ENCODE data around the gene WDR27. TPM values are rescaled to one million over a fixed set of nuclear protein-coding genes. Genes with fewer than 3 reads are reported as not detected.

The WDR27 gene
- total and polyA plus RNA-seq, 9 donors = 16.6 to 53.4 (median 38.7) TPM

DNA sequence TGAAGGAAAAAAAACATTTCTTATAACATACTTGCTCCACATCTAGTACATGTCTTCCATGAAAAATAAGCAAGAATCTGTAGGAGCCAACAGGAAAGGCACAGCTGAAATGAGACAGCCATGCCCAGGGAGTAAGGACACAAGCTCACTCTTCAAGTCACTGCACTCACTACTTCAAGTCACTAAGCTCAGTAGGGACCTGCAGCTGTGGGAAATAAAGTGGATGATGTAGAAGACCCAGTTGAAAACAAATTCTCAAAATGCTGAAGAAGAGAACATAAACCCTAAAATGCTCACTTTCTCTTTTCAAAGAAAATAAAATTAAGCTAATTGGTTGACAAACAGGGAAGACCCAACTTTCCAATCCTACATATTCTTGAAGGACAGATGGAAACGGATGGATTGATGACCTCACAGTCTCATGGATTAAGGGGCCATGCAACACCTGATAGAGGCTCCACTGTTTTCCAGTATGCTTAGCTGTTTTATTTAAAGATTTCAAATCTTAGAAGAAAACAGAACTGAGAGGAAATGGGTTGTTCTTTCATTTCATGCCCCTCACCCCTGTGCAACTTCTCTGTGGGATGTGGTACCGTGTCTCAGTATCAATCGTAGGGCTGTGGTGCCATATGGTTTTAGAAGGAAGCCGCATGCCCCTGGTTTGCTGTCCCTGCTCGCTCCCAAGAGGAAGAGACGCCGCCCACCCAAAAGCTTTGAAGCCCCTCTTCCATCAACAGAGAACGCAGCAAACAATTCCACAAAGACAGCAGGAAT lies 133.3 kb downstream of the WDR27 start:
- TF ChIP-seq EP300 (IDR thresholded peaks at IDR 0.05) (no peak), POLR2A (IDR thresholded peaks at IDR 0.05) (no peak)
- TF ChIP-seq, protein P1, sequence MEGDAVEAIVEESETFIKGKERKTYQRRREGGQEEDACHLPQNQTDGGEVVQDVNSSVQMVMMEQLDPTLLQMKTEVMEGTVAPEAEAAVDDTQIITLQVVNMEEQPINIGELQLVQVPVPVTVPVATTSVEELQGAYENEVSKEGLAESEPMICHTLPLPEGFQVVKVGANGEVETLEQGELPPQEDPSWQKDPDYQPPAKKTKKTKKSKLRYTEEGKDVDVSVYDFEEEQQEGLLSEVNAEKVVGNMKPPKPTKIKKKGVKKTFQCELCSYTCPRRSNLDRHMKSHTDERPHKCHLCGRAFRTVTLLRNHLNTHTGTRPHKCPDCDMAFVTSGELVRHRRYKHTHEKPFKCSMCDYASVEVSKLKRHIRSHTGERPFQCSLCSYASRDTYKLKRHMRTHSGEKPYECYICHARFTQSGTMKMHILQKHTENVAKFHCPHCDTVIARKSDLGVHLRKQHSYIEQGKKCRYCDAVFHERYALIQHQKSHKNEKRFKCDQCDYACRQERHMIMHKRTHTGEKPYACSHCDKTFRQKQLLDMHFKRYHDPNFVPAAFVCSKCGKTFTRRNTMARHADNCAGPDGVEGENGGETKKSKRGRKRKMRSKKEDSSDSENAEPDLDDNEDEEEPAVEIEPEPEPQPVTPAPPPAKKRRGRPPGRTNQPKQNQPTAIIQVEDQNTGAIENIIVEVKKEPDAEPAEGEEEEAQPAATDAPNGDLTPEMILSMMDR (IDR thresholded peaks at IDR 0.05) = no peak
- Histone ChIP-seq H3K36me3 (no peaks in the 10 kb centered on the region), H3K4me3 (no peak overlapping the region), H3K4me1 (ENCODE audit: insufficient read depth) (no peaks in the 10 kb centered on the region), H3K27ac (no peak overlapping the region), H3K27me3 (no peaks in the 10 kb centered on the region), H3K9me3 (no peaks in the 10 kb centered on the region)
- no peak for DNase-seq
- 89 to 94% (median 93%) methylated on average over 8 of the region's 8 CpGs for WGBS, 3 donors
- intact Hi-C loops (cut with DNase I) = no loop called here

DNA sequence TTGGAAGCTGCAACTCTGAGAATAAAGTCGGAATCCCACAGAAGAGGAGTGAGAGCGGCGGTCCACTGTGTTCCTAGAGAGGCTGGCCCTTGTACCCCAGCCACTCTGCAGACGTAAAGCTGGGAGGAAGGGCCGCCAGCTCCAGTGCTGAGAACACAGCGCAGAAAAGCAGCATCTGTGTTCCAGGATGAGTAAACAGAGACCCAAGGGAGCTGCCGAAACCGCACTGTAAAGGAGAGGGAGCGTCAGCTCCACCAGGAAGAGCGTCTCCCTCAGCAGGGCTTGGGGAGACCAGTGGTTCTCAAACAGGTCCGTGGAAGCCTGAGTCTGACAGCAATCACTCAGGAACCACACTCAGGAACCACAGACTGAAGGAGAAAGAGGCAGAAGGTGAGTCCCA lies 134.0 kb downstream of the WDR27 start:
- intact Hi-C loops (cut with DNase I) = no loop called here
- DNase-seq = no peak
- WGBS, 3 donors = 91 to 96% (median 93%) methylated on average over 11 of the region's 11 CpGs

DNA sequence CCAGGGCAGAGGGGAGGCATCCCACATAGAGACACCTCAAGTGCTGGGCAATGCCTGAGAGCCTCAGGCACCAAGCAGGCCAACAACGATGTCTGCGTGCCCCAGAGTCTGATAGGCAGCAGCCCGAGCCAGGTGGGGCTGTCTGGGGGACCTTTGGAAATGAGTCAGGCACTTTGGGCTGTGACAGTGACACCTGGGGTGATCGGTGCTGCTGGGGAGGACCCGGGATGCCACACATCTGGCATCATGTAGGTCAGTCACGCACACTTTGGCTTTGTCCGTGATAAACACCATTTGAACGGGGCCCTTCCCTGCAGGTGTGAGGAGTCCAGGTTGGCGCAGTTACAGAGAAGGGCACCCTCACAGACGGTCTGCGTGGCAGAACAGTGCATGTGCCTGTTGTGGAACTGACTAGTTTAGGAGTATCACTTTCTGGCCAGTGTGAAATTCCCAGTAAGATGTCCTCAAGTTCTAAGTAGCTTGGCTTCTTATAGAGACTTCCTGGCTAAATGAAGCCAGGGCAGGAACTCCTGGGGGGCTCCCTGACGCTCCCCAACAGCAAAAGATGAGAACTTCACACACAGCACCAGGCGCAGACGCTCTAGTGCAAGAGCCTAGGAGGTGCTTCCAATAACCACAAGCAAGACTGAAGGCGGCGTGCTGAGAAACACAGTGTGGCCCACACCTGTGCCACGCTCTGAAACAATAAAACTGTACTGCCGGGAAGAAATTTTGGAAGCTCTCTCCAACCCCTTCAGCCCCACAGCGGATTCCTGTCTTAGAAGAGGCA lies 134.7 kb downstream of the WDR27 start:
- H3K27me3 ChIP-seq = no peaks in the 10 kb centered on the region
- H3K4me1 ChIP-seq (ENCODE audit: insufficient read depth) = no peaks in the 10 kb centered on the region
- DNase-seq = no peak
- H3K9me3 ChIP-seq = no peaks in the 10 kb centered on the region
- H3K4me3 ChIP-seq = no peak overlapping the region
- WGBS, 3 donors = 92 to 96% (median 94%) methylated on average over 19 of the region's 19 CpGs
- no peak for TF ChIP-seq POLR2A (IDR thresholded peaks at IDR 0.05)
- no peaks in the 10 kb centered on the region for H3K36me3 ChIP-seq
- intact Hi-C loops (cut with DNase I) = no loop called here
- H3K27ac ChIP-seq = no peak overlapping the region

More for the DNA sequence above, 134.0 kb downstream of the WDR27 start:
- Histone ChIP-seq H3K27ac (no peak overlapping the region), H3K4me1 (ENCODE audit: insufficient read depth) (no peaks in the 10 kb centered on the region), H3K4me3 (no peak overlapping the region), H3K27me3 (no peaks in the 10 kb centered on the region), H3K36me3 (no peaks in the 10 kb centered on the region), H3K9me3 (no peaks in the 10 kb centered on the region)
- TF ChIP-seq EP300 (IDR thresholded peaks at IDR 0.05) (no peak), POLR2A (IDR thresholded peaks at IDR 0.05) (no peak)
- TF ChIP-seq, protein P1 (IDR thresholded peaks at IDR 0.05) = no peak

DNA sequence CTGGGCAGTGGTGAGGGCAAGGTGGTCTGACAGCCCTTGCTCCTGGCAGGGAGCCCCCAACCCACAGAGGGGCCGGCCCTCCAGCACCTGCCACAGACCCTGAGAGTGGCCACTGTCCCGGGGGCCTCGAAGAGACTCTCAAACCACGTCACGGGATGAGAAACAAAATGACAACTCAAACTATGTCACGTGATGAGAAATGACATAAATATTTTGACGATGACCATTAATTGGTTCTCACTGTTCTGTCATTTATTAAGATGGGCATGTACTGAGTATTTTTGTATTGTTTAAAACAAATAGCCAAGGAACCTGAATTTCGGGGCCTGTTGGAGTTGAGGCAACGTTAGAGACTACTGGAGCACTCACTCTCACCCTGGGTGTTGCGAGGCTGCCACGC lies 135.5 kb downstream of the WDR27 start:
- Histone ChIP-seq H3K36me3 (no peaks in the 10 kb centered on the region), H3K27ac (no peak overlapping the region), H3K4me3 (no peak overlapping the region), H3K4me1 (ENCODE audit: insufficient read depth) (no peaks in the 10 kb centered on the region), H3K27me3 (no peaks in the 10 kb centered on the region), H3K9me3 (no peaks in the 10 kb centered on the region)
- no peak for TF ChIP-seq POLR2A (IDR thresholded peaks at IDR 0.05)
- TF ChIP-seq, protein P1 (IDR thresholded peaks at IDR 0.05) = no peak
- no peak for TF ChIP-seq EP300 (IDR thresholded peaks at IDR 0.05)
- WGBS, 3 donors = 76 to 90% (median 78%) methylated on average over 11 of the region's 11 CpGs
- intact Hi-C loops (cut with DNase I) = no loop called here
- no peak for DNase-seq
